SK-N-MC (cell line): ENCODE measurements around the gene TTLL11.

Experiments
- EZH2 ChIP-seq: fragments of 200-600 bp; sonication (generic); IDR thresholded peaks from one replicate; pipeline ENCODE4 v1.6.1; 2017; ENCODE audit warnings: antibody characterized with exemption
- POLR2AphosphoS5 ChIP-seq: IDR thresholded peaks from 2 replicates; pipeline ENCODE4 v1.6.1; 2012; ENCODE audit warnings: mild to moderate bottlenecking, low read depth, low read length, borderline replicate concordance

GRCh38 chr9:122071715-122072114, 21.4 kb downstream of the TTLL11 start:
- TF ChIP-seq EZH2 = no peak
- no peak for TF ChIP-seq POLR2AphosphoS5
